Measurements from ENCODE around the gene NCKAP1.
"Not testable (repeated sequence)": the region's sequence is repeated elsewhere in the genome, so short reads cannot be mapped to it uniquely, and the experiment has no call there.

Gene NCKAP1

DNA sequence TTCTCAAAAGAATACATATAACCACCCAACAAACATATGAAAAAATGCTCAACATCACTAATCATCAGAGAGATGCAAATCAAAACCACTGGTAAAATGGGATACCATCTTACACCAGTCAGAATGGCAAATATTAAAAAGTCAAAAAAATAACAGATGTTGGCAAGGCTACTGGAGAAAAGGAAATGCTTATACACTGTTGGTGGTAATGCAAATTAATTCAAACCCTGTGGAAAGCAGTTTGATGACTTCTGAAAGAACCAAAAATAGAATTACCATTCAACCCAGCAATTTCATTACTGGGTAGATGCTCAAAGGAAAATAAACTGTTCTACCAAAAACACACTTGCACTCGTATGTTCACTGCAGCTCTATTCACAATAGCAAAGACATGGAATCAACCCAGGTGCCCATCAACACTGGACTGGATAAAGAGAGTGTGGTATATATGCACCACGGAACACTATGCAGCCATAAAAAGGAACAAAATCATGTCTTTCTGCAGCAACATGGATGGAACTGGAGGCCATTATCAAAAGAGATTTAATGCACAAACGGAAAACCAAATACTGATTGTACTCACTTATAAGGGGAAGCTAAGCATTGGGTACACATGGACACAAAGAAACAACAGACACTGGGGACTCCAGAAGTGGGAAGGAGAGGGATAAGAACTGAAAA is 38.8 kb downstream of the NCKAP1 start:
- no peak for ATAC-seq

DNA sequence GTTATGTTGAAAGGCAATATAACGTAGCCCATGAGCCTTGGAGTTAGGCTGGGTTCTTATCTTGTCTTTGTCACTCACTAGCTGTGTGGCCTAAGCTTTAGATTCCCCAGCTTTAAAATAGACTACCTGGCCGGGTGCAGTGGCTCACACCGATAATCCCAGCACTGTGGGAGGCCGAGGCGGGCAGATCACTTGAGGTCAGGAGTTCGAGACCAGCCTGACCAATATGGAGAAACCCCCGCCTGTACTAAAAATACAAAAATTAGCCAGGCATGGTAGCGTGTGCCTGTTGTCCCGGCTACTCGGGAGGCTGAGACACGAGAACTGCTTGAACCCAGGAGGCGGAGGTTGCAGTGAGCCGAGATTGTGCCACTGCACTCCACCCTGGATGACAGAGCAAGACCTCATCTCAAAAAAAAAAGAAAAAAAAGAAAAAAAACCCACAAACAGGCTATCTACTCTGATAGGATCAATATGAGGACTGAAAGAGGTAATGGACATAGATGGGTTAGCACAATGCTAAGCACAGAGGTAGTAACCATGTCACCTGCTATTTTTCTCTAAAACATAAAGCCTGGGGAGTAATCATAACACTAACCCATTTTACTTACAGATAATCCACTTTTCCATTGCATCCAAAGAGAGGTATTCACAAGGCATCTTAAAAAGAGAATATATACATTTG is 43.9 kb downstream of the NCKAP1 start:
- ATAC-seq: no peak

DNA sequence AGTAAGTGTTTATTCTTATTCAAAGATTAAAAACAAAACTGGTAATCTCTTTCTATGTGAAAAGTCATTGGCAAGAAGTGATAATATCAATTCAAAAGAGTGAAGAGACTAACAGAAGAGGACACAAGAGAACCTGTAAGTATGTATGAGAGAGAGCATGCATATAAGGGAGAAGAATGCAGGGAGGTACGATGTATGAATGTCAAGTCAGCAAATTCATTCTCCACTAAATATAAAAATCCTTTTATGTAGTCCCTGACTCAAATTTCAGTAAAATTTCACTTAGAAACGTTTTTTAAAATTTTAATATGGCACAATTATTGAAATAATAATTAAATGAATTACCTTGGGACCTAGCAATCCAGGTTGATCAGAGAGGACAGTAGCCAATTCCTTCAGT is 55.3 kb downstream of the NCKAP1 start:
- no peak for ATAC-seq

DNA sequence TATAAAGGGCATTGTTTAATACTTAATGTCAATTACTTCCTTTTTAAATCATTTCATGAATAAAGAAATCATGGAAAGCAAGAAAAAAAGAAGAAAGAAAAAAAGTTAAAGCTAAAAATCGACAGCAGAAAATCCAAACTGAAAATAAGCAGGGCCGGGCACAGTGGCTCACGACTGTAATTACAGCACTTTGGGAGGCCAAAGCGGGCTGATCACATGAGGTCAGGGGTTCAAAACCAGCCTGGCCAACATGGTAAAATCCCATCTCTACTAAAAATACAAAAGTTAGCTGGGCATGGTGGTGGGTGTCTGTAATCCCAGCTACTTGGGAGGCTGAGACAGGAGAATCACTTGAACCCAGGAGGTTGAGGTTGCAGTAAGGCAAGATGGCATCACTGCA is 56.8 kb downstream of the NCKAP1 start:
- ATAC-seq: not testable (repeated sequence)

DNA sequence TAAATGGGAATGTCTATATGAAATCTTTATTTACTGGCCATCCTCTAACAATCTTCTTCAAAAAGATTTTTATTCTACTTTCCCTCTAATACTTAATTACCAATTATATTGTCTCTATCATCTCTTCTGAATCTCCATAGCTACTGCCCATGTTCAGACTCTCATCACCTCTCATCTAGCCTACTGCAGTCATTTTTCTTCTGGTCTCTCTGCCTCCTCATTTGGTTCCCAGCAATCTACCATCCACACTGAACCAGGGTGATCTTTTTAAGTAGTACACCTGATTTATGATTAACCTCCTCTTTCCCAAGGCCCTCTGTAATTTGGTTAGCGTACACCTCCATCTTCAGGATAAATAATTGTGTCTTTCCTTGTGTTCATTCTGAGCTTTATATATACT is 57.6 kb downstream of the NCKAP1 start:
- ATAC-seq: no peak

DNA sequence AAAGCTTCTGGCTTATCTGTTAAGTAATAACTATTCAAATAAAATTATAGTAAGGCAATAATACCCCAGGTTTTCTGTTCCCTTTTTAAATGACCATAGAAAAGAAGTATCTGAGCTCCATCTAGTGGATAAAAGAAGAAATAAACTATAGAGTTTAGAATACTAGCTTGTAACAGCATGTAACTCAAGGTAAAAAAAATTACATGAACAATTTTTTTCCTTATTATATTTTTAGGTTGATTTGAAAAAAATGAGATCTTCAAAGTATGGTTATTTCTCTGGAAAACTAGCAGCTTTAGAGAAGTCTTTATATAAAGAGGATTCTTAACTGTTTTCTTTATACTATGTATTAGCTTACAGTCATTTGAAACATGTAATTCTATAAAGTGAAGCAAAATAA is 58.1 kb downstream of the NCKAP1 start:
- ATAC-seq: no peak

DNA sequence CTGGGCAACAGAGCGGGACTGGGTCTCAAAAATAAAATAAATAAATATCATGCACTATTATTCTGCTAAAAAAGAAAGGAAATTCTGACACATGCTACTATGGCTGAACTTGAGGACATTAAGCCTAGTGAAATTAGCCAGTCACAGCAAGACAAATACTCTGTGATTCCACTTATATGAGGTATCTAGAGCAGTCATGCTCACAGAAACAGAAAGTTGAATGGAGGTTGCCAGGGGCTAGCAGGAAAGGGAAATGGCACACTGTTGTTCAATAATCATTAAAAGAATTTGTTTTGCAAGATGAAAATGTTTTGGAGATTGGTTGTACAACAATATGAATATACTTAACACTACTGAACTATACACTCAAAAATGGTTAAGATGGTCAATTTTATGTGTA is 60.8 kb downstream of the NCKAP1 start:
- no peak for ATAC-seq

DNA sequence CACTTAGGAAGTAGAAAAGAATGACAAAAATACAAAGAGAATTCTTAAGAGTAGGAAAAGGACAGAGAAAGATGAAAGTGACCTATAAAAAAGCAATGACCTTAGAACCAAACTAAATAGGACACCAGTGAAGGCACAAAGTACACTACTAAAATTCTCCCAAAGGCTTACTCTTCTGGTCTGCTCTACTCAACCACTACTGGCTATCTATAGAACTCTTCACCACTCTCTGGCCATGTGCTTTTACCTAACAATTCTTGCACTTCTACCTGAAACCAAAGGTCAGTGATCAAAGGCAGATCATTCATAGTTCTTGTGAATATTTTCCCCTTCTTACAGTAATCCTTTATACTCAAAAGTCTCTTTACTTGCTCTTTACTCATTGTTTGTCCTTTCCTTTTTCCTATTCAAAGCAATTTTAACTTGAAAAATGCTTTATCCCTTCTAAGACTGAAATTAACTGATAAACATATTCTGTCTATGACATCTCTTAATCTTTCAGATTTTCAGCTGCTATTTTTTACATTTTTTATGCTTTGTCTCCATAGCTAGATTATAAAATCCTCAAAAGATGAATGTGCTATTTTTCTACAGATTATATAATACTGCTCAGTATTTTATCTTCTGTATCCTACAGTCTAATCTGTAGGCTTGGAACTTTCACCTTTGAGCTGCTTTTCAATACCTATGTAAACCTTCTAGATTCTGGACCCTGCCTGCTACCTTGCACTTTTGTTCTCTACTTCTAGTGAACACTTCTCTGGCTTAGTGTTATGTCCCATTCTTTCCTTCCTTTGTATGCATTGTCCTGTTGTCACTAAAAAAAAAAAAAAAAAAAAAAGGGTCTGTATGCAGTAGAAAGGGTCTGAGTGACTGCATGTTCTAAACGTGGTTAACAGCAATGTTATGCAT is 64.6 kb downstream of the NCKAP1 start:
- no peak for ATAC-seq

DNA sequence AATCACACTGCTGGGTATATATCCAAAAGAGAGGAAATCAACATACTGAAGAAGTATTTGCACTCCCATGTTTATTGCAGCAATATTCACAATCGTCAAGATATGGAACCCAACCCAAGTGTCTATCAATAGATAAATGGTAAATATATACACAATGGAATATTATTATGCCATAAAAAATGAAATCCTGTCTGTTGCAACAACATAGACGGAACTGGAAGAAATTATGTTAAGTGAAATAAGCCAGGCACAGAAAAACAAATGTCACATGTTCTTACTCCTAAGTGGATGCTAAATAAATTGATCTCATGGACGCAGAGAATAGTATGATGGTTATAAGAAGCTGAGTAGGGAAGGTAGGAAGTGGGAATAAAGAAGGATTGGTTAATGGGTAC is 65.7 kb downstream of the NCKAP1 start:
- ATAC-seq: no peak

DNA sequence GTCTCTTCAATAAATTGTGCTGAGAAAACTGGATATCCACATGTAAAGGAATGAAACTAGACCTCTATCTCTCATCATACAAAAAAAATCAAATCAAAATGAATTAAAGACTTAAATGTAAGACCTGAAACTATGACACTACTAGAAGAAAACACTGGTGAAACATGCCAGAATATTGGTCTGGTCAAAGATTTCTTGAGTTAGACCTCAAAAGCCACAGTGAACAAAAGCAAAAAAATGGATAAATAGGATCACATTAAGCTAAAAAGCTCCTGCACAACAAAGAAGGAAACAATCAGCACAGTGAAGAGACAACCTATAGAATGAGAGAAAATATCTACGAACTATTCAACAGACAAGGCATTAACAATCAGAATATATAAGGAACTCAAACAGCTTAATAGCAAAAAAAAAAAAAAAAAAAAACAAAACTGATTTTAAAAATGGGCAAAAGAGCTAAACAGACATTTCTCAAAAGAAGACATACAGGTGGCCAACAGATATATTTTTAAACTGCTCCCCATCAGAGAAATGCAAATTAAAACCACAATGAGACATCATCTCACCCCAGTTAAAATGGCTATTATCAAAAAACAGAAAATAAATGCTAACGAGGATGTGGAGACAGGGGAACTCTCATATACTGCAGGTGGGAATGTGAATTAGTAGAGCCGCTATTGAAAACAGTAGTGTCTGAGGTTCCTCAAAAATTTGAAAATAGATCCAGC is 66.3 kb downstream of the NCKAP1 start:
- ATAC-seq: no peak

DNA sequence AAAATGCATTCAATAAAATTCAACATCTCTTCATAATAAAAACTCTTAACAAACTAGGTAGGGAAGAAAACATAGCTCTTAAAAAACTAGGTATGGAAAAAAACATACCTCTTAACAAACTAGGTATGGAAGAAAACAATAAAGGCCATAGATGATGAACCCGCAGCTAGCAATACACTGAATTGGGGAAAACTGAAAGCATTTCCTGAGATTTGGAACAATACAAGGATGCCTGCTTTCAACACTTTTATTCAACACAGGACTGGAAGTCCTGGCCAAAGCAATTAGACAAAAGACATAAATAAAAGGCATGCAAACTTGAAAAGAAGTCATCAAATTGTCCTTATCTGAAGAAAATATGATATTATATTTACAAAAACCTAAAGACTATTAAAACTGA is 67.8 kb downstream of the NCKAP1 start:
- ATAC-seq: no peak

DNA sequence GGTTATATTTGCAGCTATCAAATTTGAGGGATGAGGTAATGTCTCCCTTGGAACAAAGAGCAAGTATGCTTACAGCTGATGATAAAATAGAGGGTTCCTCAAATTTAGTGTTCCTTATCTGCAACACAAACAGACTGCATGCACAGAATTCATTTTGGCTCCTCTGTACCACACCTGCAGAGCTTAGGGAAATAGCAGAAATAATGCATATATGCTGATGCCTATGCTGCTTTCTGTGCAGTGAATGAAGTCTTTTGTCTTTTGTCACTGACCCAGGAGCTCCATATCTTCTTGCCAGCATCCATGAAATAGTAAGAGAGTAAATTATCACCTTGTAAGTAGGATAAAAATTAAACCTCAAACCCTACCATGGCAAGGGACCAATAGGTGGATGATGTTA is 69.8 kb downstream of the NCKAP1 start:
- ATAC-seq: no peak

DNA sequence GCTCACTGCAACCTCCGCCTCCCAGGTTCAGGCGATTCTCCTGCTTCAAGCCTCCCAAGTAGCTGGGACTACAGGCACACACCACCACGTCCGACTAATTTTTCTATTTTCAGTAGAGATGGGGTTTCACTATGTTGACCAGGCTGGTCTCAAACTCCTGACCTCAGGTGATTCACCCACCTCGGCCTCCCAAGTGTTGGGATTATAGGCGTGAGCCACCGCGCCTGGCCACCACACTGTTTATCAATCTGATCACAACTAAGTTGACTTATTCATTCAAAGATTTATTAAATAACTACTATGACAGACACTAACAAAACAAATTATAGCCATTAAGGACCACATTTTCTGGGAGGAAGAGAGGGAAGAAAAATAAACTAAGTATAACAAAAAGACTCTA is 71.9 kb downstream of the NCKAP1 start:
- ATAC-seq: not testable (repeated sequence)

DNA sequence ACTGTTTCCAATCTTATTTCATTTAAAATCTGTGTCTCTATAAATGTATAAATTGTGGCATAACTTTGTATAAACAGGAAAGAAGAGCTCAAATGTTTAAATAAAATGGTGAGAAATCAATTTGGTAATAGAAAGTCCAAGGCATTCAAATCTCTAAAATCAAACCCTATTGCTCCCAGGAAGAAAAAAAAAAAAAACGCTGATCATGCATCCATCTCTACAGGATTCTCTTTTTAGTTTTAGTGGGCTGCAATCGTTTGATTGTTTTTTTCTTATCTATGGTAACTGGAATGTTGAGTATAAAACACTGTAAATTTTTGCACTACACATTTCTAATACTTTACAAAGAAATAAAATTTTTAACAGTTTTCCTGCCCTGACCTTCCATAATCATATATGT is 75.6 kb downstream of the NCKAP1 start:
- ATAC-seq: no peak

DNA sequence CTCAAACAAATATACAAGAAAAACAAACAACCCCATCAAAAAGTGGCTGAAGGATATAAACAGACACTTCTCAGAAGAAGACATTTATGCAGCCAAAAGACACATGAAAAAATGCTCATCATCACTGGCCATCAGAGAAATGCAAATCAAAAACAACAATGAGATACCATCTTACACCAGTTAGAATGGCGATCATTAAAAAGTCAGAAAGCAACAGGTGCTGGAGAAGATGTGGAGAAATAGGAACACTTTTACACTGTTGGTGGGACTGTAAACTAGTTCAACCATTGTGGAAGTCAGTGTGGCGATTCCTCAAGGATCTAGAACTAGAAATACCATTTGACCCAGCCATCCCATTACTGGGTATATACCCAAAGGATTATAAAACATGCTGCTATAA is 77.4 kb downstream of the NCKAP1 start:
- not testable (repeated sequence) for ATAC-seq

DNA sequence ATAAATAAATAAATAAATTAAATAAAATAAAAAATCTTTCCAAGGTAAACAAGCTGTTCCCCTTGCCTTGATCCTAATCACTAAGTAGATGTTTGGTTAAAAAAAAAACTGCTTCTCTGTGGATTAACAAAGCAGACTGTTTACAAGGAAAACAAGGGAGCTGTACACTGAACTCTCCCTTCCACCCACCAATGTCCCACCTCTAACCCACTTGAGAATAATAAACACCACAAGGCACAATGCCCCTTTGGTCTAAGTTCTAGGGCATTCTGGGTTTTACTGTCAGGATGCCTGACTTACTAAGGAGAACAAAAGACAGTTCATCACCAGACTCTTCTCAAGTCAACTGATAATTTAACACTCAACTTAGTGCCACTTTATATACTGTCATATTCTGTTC is 83.5 kb downstream of the NCKAP1 start:
- no peak for ATAC-seq

DNA sequence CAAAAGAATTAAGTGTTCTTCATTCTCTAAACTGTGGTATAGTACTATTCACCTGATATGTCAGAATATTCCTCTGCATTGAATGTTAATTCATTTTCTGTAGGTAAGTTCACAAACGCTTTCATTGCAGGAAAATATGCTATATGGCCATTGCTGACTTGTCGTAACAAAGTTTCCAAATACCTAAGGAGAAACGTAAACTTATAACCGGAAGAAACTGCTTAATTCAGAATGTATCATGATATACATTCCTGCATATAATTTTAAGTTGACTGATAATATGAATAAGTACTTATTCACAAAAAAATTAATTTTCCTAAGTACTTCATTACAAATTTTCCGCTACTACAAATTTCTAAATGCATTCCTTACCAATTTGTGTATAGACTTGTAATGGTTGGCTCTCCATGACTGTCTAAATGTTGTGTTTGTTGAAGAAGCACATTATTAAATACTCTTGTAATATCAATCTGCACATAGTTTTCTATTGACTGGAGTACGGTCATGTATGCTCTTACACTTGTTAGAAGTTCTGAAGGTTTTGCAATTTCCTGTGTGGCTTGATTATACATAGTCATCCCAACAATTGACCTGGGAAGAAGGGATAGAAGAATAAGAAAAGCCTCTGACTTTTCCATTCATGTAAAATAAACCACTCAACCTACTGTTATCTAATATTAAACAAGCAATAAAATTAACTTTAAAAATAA is 85.4 kb downstream of the NCKAP1 start:
- ATAC-seq: no peak

DNA sequence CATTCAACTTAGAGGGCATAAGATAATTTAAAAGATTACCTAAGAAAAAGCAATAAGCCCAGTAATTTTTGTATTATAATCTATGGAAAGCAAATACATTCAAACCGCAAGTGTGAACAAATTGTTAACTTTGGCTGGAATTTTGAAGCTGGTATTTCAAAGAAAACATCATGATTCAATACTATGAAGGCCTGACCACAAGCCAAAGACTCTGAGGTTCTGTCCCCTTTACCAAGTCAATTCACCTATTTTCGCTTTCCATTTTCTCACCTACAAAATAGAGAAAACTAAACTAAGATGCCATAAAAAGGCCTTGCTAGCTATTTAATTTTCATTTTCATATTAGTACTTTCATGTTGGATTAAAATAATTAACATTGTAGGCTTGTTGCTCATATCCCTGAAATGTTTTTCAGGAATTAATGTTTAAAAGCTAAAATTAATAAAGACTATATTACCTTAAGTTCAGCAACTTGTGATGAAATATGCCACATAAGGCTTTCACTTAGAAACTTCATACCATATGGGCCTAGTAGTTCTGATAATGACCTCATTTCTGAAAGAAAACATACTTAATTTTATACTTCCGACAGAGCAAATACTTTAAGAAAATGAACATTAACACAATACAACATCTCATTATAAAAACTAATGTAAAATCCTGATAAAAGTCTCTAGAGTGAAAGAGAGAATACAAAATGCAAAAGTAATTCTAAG is 86.2 kb downstream of the NCKAP1 start:
- peak in 1 of 2 donors; percentile 32 for ATAC-seq

DNA sequence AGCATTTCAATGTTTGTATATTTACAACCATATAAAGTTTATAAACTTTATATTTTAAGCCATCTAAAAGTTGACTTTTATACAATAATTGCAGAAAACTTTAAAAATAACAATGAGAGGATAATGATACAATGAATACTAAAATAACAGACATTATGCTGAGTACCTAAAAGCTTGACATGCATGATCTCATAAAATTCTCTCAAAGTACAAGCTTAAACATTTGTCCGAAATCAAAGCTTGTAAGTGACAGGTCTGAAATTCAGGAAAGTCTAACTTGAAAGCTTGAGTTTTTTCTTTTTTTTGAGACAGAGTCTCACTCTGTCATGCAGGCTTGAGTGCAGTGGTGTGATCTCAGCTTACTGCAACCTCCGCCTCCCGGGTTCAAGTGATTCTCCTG is 87.7 kb downstream of the NCKAP1 start:
- no peak for ATAC-seq

DNA sequence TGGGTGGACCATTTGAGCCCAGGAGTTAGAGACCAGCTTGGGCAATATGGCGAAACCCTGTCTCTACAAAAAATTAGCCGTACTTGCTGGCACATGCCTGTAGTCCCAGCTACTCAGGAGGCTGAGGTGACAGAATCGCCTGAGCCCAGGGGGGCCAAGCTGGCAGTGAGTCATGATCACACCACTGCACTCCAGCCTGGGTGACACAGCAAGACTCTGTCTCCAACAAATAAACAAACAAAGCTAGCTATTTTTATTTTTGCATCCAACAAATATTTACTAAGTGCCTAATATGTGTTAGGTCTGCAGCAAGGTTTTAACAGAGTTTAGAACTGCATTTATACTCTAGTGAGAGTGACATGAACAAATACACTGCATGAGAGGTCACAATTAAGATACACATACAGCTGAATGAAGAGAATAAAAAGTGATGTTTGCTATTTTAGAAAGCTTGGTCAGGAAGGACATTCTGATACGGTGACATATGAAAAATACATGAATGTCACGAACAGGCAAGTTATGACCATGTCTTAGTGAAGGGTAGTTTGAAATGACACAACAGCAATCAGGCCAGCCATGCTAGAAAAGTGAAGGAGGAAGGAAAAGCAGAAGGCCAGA is 88.6 kb downstream of the NCKAP1 start:
- no peak for ATAC-seq

DNA sequence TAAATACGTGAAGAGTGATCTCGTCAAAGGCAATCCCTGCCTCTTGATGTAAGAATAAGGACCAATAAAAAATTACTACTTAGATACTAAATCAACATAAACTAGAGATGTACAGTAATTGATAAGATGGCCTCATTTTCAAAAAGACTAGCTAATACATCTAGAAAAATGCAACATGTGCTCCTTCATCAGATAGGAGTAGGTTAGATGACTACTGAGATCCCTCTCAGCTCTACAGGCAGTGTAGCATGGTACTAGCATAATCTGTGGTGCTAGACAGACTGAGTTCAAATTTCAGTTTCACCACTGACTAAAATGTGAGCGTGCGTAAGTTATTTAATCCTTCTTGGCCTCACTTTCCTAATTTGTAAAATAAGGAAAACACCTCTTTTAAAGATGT is 89.2 kb downstream of the NCKAP1 start:
- no peak for ATAC-seq
